Activated naive CD8-positive, alpha-beta T cell treated with anti-CD3 and anti-CD28 coated beads, Interleukin-2, amount 50 U/mL, for 24 hours (primary cell): ENCODE data around the gene GSG1.
A peak's percentile ranks its signal among the peaks of the same experiment; 100 is the strongest.
"Not testable (repeated sequence)": the region's sequence is repeated elsewhere in the genome, so short reads cannot be mapped to it uniquely, and the experiment has no call there.

Experiments
- ATAC-seq: fragments of 150-1000 bp; cut with Tn5 transposase; one replicate; pipeline ENCODE4 v1.10.0; 2021
- DNase-seq: peaks from one replicate; pipeline ENCODE4 v3.0.0; 2021
- H3K27ac Mint-ChIP-seq: one replicate; pipeline ENCODE4 v1.8.0; 2021; ENCODE audit warnings: mild to moderate bottlenecking, mixed read lengths
- H3K27me3 Mint-ChIP-seq: one replicate; pipeline ENCODE4 v1.8.0; 2021; ENCODE audit warnings: mixed read lengths
- H3K36me3 Mint-ChIP-seq: one replicate; pipeline ENCODE4 v1.8.0; 2021; ENCODE audit warnings: low read depth, mixed read lengths
- H3K4me1 Mint-ChIP-seq: one replicate; pipeline ENCODE4 v1.8.0; 2021; ENCODE audit warnings: mixed read lengths
- H3K4me3 Mint-ChIP-seq: one replicate; pipeline ENCODE4 v1.8.0; 2021; ENCODE audit warnings: mild to moderate bottlenecking, moderate library complexity, mixed read lengths
- H3K9me3 Mint-ChIP-seq: one replicate; pipeline ENCODE4 v1.8.0; 2021; ENCODE audit warnings: mixed read lengths

GSG1 gene

DNA sequence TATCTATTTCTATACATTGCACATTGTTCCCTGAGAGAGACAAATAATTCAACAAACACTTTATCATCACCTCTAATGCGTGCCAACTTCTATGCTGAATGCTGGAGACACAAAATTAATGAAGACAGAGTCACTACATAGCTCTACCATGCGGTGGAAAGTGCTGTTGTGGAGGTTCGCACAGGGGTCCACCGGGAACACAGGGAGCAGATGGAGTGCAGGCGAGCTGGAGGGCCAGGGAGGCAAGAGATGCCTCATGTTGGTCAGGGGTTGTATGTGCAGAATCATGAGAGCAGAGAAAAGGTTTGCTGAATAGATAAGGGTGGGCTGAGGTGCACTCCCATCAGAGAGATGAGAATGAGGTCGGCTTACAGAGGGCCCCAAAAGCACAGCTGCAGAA is 34.1 kb downstream of the GSG1 start:
- ATAC-seq (no peak), DNase-seq (no peak)
- no peaks in the 10 kb centered on the region for H3K27me3 Mint-ChIP-seq
- peaks cover 22% of the 10 kb centered on the region for H3K36me3 Mint-ChIP-seq
- H3K4me3 Mint-ChIP-seq, result no peak overlapping the region
- H3K4me1 Mint-ChIP-seq, result peaks cover 3% of the 10 kb centered on the region
- no peak overlapping the region for H3K27ac Mint-ChIP-seq
- H3K9me3 Mint-ChIP-seq, result no peaks in the 10 kb centered on the region

DNA sequence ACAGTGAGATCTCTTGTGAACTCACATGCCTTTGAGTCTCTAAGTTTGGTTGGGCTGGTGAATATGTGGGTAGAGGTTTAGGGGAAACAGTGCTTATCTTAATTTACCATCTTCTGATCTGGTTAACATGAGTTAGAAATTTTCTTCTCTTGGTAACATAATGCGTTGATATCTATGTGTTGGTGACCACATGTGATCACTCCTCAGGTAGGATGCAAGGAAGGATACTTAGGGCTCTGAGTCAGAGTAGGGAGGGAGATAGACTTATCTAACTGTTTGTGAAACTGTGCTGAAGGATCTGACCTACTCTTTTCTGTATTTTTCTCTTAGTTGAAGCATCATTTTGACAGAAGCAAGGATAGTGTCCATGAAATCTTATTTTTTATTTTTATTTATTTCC is 36.1 kb downstream of the GSG1 start:
- no peak overlapping the region for H3K4me3 Mint-ChIP-seq
- DNase-seq (no peak), ATAC-seq (peak; percentile 40)
- H3K4me1 Mint-ChIP-seq, result peaks cover 3% of the 10 kb centered on the region
- no peaks in the 10 kb centered on the region for H3K27me3 Mint-ChIP-seq
- peaks cover 23% of the 10 kb centered on the region for H3K36me3 Mint-ChIP-seq
- no peak overlapping the region for H3K27ac Mint-ChIP-seq
- no peaks in the 10 kb centered on the region for H3K9me3 Mint-ChIP-seq

DNA sequence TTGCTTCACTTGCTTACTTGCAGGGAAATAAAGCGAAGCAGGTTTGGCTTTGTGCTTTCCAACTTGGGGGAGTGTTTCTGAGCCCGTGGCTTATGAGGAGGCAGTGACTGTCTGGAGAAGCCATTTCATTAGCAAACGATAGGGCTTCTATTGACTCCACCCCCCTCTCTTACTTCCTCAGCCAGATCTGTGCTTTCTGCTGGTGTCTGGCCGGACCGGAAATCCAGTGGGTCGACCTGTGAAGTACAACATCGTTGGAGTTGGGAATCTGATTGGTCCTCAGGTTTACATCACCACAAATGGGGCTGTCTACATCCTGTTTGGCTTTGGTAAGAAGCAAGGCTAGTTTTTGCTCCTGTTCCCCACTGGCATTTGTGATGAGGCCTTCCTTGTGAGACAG is 37.0 kb downstream of the GSG1 start:
- ATAC-seq (no peak), DNase-seq (no peak)
- Mint-ChIP-seq H3K4me1 (peaks cover 3% of the 10 kb centered on the region), H3K27me3 (no peaks in the 10 kb centered on the region), H3K4me3 (no peak overlapping the region), H3K9me3 (no peaks in the 10 kb centered on the region), H3K27ac (no peak overlapping the region), H3K36me3 (peaks cover 26% of the 10 kb centered on the region)

DNA sequence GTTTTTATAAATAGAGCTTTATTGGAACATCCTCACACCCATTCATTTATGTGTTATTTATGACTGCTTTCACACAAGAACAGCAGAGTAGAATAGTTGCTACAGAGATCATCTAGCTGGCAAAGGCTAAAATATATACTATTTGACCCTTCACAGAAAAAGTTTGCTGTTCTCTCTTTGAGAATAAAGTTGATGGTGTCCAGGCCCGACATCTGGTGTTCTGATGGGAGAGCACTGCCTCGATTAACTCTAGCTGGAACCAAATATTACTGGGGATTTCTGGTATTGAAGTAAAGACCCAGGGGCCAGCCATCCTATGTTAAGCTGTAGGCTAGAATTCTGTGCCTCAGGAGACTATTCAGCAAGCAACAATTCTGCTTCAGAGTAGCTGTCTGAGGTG is 37.5 kb downstream of the GSG1 start:
- ATAC-seq (no peak), DNase-seq (no peak)
- Mint-ChIP-seq H3K27ac (no peak overlapping the region), H3K27me3 (no peaks in the 10 kb centered on the region), H3K9me3 (no peaks in the 10 kb centered on the region), H3K4me3 (no peak overlapping the region), H3K4me1 (peaks cover 3% of the 10 kb centered on the region), H3K36me3 (peaks cover 27% of the 10 kb centered on the region)

GRCh38 chr12:13062669-13063068 is 40.8 kb downstream of the GSG1 start:
- peaks cover 26% of the 10 kb centered on the region for H3K36me3 Mint-ChIP-seq
- H3K4me3 Mint-ChIP-seq, result no peak overlapping the region
- H3K4me1 Mint-ChIP-seq, result peaks cover 3% of the 10 kb centered on the region
- H3K27ac Mint-ChIP-seq, result no peak overlapping the region
- no peak for ATAC-seq
- DNase-seq, result no peak
- no peaks in the 10 kb centered on the region for H3K9me3 Mint-ChIP-seq
- no peaks in the 10 kb centered on the region for H3K27me3 Mint-ChIP-seq

DNA sequence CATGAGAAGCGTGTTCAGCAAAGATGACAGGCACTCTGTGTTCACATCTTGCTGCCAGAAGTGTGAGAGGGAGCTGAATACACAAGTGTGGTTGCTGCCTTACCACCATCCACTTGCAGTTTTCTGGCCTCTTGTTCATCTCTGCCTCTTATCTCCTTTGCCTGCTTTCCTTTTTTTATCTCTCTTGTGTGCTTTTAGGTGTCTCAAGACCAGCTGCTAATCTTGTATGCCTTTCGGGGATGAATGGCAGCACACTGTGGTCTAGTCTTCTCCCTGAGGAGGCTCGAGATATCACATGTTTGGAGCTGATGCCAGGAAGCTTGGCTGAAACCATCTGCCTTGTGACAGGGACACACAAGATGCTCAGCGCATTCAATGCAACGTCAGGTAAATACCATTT is 42.1 kb downstream of the GSG1 start:
- no peak for DNase-seq
- Mint-ChIP-seq H3K4me3 (no peak overlapping the region), H3K4me1 (no peaks in the 10 kb centered on the region), H3K9me3 (no peaks in the 10 kb centered on the region), H3K36me3 (peaks cover 22% of the 10 kb centered on the region), H3K27ac (no peak overlapping the region), H3K27me3 (no peaks in the 10 kb centered on the region)
- ATAC-seq, result no peak

DNA sequence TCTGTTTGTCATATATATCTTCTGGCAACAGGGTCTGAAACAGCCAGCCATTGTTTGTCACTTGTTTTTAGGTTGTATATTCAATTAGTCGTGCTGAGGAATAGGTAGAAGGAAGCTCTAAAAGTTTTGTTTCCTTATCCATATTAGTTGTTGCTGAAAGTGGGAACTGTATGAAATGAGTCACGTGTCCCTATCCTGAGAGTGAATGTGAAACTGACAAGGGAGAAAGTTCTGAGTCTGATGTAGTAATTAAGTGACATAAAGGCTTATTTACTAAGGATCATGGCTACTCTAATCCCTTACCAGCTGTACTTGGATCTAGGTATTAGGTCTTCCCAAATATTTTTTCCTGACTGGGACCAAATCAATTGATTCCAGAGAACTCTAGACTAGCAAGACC is 42.9 kb downstream of the GSG1 start:
- DNase-seq (no peak), ATAC-seq (no peak)
- Mint-ChIP-seq H3K9me3 (no peaks in the 10 kb centered on the region), H3K4me1 (no peaks in the 10 kb centered on the region), H3K36me3 (peaks cover 24% of the 10 kb centered on the region), H3K27me3 (no peaks in the 10 kb centered on the region), H3K4me3 (no peak overlapping the region), H3K27ac (no peak overlapping the region)

GRCh38 chr12:13053617-13054016 is 49.9 kb downstream of the GSG1 start:
- peaks cover 16% of the 10 kb centered on the region for H3K36me3 Mint-ChIP-seq
- ATAC-seq, H3K4me1 Mint-ChIP-seq, H3K27me3 Mint-ChIP-seq, DNase-seq, H3K27ac Mint-ChIP-seq, H3K4me3 Mint-ChIP-seq, H3K9me3 Mint-ChIP-seq: not testable (repeated sequence)

DNA sequence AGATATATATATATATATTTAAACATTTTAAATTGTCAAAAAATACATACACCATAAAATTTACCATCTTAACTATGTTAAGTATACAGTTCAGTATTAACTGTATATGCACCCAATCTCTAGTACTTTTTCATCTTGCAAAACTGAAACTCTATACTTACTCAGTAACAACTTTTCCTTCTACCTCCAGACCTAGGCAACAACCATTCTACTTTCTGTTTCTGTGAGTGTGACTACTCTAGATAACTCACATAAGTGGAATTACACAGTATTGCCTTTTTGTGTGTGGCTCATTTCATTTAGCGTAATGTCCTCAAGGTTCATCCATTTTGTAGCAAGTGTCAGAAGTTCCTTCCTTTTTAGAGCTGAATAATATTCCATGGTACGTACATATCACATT is 51.0 kb downstream of the GSG1 start:
- Mint-ChIP-seq H3K4me1 (peaks cover 3% of the 10 kb centered on the region), H3K4me3 (no peak overlapping the region), H3K9me3 (peaks cover 9% of the 10 kb centered on the region), H3K27ac (no peak overlapping the region), H3K36me3 (peaks cover 12% of the 10 kb centered on the region), H3K27me3 (no peaks in the 10 kb centered on the region)
- DNase-seq, result no peak
- ATAC-seq, result peak; percentile 76

DNA sequence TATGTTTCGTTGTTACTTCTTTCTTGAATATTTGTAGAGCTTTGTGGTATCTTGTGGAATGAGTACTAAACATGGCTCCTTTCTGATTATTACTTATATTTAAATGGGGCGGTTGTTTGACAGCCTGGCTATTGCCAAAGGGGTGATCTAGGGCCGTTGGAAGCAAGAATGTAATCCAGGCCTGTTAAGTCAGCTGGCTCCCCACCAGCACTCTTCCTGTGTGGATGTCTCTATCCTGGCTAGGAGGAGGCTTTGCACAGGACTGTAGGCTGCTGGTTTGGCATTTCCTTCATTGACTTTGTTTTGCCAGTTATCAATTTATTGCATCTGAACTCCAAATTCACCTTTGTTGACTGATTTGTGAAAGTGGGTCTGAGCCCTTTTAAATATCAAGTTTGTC is 53.7 kb downstream of the GSG1 start:
- H3K27me3 Mint-ChIP-seq, result no peaks in the 10 kb centered on the region
- no peak for DNase-seq
- peaks cover 9% of the 10 kb centered on the region for H3K9me3 Mint-ChIP-seq
- peaks cover 16% of the 10 kb centered on the region for H3K4me1 Mint-ChIP-seq
- H3K4me3 Mint-ChIP-seq, result no peak overlapping the region
- no peak for ATAC-seq
- H3K36me3 Mint-ChIP-seq, result peaks cover 8% of the 10 kb centered on the region
- no peak overlapping the region for H3K27ac Mint-ChIP-seq

GRCh38 chr12:13046964-13047363 is 56.5 kb downstream of the GSG1 start:
- no peaks in the 10 kb centered on the region for H3K9me3 Mint-ChIP-seq
- H3K4me1 Mint-ChIP-seq, result peaks cover 18% of the 10 kb centered on the region
- H3K27ac Mint-ChIP-seq, result no peak overlapping the region
- DNase-seq (no peak), ATAC-seq (peak; percentile 41)
- peaks cover 2% of the 10 kb centered on the region for H3K27me3 Mint-ChIP-seq
- H3K4me3 Mint-ChIP-seq, result no peak overlapping the region
- no peaks in the 10 kb centered on the region for H3K36me3 Mint-ChIP-seq

GRCh38 chr12:13045816-13046215 is 57.7 kb downstream of the GSG1 start:
- no peak for ATAC-seq
- Mint-ChIP-seq H3K27ac (no peak overlapping the region), H3K9me3 (no peaks in the 10 kb centered on the region), H3K4me1 (peaks cover 18% of the 10 kb centered on the region), H3K27me3 (peaks cover 2% of the 10 kb centered on the region), H3K36me3 (no peaks in the 10 kb centered on the region), H3K4me3 (peak overlapping the region; percentile 83)
- DNase-seq, result no peak

GRCh38 chr12:13044906-13045299 is 58.6 kb downstream of the GSG1 start:
- Mint-ChIP-seq H3K4me3 (peak overlapping the region; percentile 83), H3K27me3 (peaks cover 2% of the 10 kb centered on the region), H3K9me3 (no peaks in the 10 kb centered on the region), H3K36me3 (no peaks in the 10 kb centered on the region), H3K4me1 (peaks cover 18% of the 10 kb centered on the region), H3K27ac (peak overlapping the region; percentile 41)
- ATAC-seq, result no peak
- no peak for DNase-seq

GRCh38 chr12:13044002-13044905 is 59.2 kb downstream of the GSG1 start, which contains the start of gene FAM234B:
Gene FAM234B, plus strand, starts transcription at chr12:13044381. Its CDS starts 23 bp downstream, at chr12:13044404.
- DNase-seq, result peak; percentile 85
- Mint-ChIP-seq H3K4me3 (peak within 1 kb of the TSS; percentile 83), H3K4me1 (peaks cover 18% of the 10 kb centered on the region), H3K27ac (peak within 1 kb of the TSS; percentile 70), H3K36me3 (no peaks in the 10 kb centered on the region), H3K27me3 (peaks cover 2% of the 10 kb centered on the region), H3K9me3 (no peaks in the 10 kb centered on the region)
- peak; percentile 97 for ATAC-seq

DNA sequence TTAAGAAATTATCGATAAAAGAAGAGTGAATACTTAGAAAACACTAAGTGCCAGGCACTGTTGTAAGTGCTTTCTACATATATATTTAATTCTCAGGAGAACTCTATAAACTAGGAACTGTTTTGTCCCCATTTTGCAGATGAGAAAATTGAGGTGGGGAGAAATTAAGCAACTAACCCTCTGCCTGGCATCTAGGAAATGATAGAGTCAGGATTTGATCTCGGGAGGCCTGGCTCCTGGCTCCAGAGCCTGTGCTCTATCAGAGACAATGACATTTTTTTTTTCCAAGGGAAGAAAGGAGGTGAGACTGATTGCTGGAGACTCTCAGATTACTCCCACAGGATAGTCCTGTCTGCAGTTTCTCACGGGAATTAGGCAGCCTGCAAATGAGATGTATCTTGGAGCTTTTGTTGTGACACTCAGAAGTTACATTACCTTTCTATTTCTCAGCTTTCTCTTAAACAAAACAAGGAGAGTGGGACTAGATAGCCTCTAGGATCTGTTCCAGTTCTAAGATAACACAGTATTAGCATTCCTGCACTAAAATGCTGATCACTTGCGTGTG is 60.7 kb downstream of the GSG1 start:
- peaks cover 18% of the 10 kb centered on the region for H3K4me1 Mint-ChIP-seq
- DNase-seq (no peak), ATAC-seq (no peak)
- H3K27ac Mint-ChIP-seq, result no peak overlapping the region
- no peaks in the 10 kb centered on the region for H3K9me3 Mint-ChIP-seq
- H3K4me3 Mint-ChIP-seq, result peak overlapping the region; percentile 83
- peaks cover 2% of the 10 kb centered on the region for H3K27me3 Mint-ChIP-seq
- no peaks in the 10 kb centered on the region for H3K36me3 Mint-ChIP-seq
